ENCODE measurements around the gene LRRC7.
"Not testable (repeated sequence)": the region's sequence is repeated elsewhere in the genome, so short reads cannot be mapped to it uniquely, and the experiment has no call there.

LRRC7 gene

GRCh38 chr1:69702085-69702484, 134.4 kb downstream of the LRRC7 start:
- no peak for DNase-seq

GRCh38 chr1:69706473-69706872, 138.8 kb downstream of the LRRC7 start:
- no peak for DNase-seq

- DNase-seq: peak; percentile 10
Observed at GRCh38 chr1:69707103-69707502, 139.4 kb downstream of the LRRC7 start.

- no peak for DNase-seq
Observed at GRCh38 chr1:69710484-69711189, 142.9 kb downstream of the LRRC7 start.

GRCh38 chr1:69711190-69711930, 143.6 kb downstream of the LRRC7 start:
- no peak for DNase-seq

GRCh38 chr1:69717834-69718233, 150.1 kb downstream of the LRRC7 start:
- not testable (repeated sequence) for DNase-seq

GRCh38 chr1:69728206-69728605, 160.5 kb downstream of the LRRC7 start:
- DNase-seq: peak; percentile 15

- DNase-seq: no peak
Observed at GRCh38 chr1:69733061-69733460, 165.3 kb downstream of the LRRC7 start.

- DNase-seq: peak; percentile 56
Observed at GRCh38 chr1:69737527-69738185, 169.9 kb downstream of the LRRC7 start.

GRCh38 chr1:69738458-69739250, 170.9 kb downstream of the LRRC7 start:
- DNase-seq: no peak

GRCh38 chr1:69739251-69739605, 171.5 kb downstream of the LRRC7 start:
- DNase-seq: no peak

GRCh38 chr1:69743146-69743545, 175.4 kb downstream of the LRRC7 start:
- no peak for DNase-seq

- DNase-seq: no peak
Observed at GRCh38 chr1:69744381-69744780, 176.7 kb downstream of the LRRC7 start.

GRCh38 chr1:69747207-69747606, 179.5 kb downstream of the LRRC7 start:
- no peak for DNase-seq

GRCh38 chr1:69750638-69751037, 182.9 kb downstream of the LRRC7 start:
- DNase-seq: no peak

- no peak for DNase-seq
Observed at GRCh38 chr1:69752831-69753230, 185.1 kb downstream of the LRRC7 start.

GRCh38 chr1:69754521-69754920, 186.8 kb downstream of the LRRC7 start:
- DNase-seq: no peak

GRCh38 chr1:69755647-69756046, 187.9 kb downstream of the LRRC7 start:
- DNase-seq: no peak

- DNase-seq: no peak
Observed at GRCh38 chr1:69765951-69766350, 198.2 kb downstream of the LRRC7 start.

- no peak for DNase-seq
Observed at GRCh38 chr1:69766431-69767180, 198.9 kb downstream of the LRRC7 start.

- no peak for DNase-seq
Observed at GRCh38 chr1:69776555-69776954, 208.8 kb downstream of the LRRC7 start.

GRCh38 chr1:69777423-69777822, 209.7 kb downstream of the LRRC7 start:
- no peak for DNase-seq
